AG08396 (cell line): ENCODE measurements around the gene ENAH.
A peak's percentile ranks its signal among the peaks of the same experiment; 100 is the strongest.
"Not testable (repeated sequence)": the region's sequence is repeated elsewhere in the genome, so short reads cannot be mapped to it uniquely, and the experiment has no call there.

ENCODE experiments used
- DNase-seq: peaks from one replicate; pipeline ENCODE4 v3.0.0; 2012; ENCODE audit warnings: low spot score, mixed read lengths

Gene ENAH

DNA sequence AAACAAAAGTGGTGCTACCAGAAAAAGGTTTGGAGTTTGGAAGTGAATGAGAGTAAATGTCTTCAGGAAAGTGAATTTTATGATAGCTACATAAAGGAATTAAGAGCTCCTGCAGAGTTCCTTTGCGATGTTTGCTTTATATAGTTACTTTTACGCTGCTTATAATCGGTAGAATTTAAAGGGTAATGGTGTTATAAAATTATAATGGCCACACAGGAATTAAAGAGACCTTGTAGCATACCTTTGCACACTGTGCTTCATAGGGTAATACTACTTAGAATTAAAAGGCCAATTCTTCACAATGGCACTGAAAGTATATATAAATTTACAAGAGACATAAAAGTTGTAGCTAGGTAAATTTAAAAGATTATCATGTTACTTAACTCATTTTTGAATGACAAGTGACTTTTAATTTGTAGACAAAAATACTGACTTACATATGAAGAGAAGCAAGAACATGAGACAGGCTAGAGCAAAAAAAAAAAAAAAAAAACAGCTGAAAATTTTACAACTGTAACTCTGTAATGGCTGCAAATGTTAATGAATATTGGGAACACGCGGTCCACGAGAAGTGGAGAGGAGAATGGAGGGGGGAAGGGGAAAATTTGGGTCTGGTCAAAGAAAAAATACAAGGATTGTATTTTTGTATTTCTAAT lies 159.2 kb downstream of the ENAH start:
- no peak for DNase-seq

DNA sequence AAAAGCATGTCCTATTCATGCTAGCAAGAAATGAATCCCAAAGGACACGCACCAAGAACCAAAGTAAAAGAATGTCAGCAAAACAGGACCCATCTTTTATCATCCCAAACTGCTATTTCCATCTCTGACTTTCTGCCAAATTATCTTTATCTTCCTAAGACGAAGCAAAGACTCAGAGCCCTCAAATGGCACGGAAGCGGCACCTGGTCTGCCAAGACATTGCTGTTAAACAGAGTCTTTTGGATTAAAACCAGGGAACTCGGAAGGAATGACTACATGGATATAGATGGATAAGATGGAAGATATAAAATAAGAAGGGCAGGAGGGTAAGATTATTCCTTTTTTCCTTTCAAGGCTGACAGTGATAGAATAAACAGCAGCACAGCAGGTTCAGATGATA lies 164.2 kb downstream of the ENAH start:
- DNase-seq, result no peak

DNA sequence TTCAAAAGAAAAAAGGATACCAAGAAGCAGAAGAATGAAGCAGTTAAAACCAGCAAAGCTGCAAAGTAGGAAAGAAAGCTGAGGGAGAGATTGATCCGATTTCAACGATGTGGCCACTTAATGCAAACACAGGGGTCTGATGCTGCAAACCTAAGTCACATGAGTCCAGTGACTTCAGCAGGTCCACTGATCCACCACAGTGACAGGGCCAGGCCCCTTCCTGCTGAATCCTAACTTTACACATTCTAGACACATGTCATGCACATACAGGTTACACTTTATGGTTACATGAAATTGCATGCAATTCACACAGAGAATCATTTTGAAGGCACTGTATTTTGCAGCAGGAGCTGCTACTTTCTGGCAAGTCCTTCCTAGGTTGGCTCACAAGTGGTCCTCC lies 166.1 kb downstream of the ENAH start:
- no peak for DNase-seq

DNA sequence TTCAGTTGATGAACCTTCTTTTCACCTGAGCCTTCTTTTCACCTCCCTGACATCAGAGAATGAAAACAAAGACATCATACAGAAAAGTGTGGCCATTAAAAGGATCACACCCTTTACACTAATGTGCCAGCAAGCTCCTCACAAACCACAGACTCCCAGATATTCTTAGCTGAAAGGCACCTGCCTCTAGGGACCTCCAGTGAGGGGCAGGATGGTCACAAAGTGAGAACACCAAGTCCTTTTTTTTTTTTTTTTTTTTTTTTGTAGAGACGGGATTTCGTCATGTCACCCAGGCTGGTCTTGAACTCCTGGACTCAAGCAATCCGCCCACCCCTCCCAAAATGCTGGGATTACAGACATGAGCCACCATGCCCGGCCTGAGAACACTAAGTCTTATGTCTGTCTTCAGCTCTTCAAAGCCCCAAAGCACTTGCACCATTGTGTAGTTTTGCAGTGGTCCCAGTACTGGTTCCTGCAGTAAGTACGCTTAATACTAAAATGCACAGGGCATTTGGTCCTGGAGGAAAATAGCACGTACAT lies 166.9 kb downstream of the ENAH start:
- no peak for DNase-seq

DNA sequence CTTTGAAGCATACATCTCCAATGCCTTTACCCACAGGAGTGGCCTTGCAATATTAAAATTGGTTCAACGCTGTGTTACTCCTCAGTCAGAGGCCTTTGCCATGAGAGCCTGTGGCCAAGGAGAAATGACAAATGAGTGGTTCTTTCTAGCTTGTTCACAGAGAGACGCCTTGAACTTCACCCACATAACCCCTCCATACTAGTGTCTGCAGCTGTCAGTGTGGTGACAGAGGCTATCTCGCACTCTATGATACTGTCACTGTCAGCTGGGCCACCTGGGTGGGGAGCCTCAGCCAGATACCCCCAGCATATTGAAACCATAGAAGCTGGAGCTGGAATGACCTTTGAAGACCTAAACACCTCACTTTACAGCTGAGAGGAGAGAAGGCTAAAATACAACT lies 167.7 kb downstream of the ENAH start:
- no peak for DNase-seq

DNA sequence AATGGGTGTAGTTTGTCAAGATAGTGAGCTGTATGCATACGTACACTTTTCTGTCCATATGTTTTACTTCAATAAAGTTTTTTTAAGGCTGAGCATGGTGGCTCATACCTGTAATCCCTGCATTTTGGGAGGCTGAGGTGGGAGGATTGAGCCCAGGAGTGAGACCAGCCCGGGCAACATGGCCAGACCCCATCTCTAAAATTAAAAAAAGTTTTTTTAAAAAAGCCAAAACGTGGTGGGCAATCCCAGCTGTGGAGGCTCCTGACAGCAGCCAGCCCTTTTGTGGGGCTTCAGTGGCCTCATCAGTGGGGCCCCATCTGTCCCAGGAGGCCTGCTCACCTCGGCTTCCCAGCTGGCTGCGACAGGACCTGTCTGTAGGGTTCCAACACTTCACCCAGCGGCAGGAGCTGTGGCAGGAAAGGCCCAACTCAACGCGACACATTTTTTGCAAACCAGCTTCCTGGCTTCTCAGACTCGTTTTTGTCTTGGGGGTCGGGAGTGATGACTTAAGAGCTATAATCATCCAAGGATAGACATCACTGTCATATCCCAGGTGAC lies 168.2 kb downstream of the ENAH start:
- no peak for DNase-seq

DNA sequence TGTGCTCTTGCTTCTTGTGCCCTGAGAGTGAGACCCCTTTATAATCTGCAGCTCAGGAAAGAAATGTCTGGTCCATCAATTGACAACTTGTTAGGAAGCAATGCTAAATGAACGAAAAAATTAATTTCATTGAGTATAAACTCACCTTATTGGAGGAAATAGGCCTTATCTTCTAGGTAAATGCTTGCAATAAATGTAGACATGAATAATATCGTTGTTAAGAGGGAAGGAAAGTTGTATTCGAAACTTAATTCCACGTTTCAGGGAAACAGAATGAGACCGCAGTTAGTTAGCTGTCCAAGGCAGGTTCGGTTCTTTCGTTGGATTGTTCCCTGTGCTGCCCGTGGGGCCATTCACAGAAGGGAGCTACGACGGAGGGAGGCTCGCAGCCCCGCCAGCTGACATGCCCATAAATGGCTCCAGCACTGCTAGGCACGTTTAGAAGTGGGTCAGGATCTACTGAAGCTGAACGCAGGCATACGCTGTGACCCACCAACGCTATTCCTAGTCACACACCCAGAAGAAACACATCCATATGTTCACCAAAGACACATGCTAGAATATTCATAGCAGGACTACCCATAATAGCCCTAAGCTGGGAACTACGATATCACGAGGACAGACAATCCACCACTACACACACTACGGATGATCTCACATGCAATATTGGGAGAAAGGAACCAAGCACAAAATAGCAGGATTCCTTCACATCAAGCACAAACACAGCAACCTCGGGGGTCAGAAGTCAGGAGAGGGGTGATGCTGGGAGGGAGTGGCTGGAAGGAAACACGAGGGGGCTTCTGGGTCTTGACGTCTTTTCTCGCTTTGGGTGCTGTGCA lies 168.9 kb downstream of the ENAH start:
- DNase-seq, result no peak

DNA sequence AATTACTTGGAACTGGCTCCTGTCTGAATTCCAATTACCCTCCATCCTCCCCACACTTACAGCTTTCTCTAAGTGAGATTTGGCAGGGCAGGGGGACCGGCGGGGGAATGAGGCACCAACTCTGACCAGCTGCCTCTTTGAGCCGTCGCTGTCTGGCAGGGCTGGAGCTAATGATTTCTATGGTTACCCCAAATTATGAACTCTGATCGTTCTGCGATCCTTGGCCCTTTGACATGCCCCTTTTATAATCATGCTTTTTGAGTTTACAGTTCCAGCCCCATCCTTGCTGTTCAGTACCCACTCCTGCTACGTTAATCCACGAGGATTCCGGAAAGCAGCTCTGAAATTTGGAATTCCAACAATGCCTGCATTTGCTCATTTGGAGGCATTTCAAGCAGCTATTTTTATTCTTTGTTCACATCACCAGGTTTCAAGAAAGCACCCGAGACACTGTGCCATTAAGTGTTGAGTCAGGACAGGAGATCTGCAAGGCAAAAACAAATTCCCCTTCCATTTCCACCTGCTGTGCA lies 170.4 kb downstream of the ENAH start:
- DNase-seq, result no peak

DNA sequence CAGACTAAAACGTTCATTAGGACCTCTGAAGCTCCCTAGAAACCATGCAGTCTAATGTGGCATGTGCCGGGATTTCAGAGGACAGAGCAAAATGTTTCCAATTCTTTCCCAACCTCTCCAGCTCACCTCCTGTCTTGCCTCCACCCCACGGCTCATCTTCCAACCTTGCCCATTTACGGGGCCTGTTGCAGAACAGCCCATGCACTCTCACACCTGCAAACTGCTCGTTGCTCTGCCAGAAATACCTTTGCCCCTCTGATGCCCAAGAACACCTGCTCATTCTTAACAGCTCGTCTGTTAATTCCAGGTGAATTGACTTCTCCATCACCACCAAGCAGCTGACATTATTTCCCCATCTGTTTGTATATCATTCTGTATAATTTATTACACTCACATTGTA lies 171.2 kb downstream of the ENAH start:
- no peak for DNase-seq

DNA sequence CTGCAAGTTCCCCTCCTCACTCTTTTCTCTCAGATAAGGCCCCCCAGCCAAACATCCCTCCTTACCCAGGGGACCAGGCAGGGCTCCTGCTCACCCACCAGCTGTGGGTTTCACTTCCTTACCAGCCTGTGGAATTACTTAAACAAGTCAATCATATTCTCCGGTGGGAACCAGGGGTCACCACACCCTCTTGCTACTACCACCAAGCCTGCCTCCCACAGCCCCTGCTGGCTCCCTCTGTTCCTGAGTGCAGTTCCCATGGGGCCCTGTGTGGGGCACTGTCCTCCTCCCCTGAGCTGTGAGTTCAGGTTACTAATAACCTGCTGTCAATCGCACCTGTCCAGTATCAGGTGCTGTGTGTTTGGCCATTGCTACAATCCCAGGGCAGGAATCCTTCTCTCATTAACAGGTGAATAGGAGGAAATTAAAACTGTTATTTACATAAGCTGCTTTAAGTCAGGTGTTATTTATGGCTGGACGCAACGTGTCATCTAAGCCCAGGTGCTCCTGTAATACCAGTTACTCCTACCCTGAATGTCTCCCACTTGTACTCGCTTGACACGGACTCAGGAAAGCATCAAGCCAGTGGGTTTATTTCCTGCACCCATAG lies 172.0 kb downstream of the ENAH start:
- DNase-seq, result no peak

DNA sequence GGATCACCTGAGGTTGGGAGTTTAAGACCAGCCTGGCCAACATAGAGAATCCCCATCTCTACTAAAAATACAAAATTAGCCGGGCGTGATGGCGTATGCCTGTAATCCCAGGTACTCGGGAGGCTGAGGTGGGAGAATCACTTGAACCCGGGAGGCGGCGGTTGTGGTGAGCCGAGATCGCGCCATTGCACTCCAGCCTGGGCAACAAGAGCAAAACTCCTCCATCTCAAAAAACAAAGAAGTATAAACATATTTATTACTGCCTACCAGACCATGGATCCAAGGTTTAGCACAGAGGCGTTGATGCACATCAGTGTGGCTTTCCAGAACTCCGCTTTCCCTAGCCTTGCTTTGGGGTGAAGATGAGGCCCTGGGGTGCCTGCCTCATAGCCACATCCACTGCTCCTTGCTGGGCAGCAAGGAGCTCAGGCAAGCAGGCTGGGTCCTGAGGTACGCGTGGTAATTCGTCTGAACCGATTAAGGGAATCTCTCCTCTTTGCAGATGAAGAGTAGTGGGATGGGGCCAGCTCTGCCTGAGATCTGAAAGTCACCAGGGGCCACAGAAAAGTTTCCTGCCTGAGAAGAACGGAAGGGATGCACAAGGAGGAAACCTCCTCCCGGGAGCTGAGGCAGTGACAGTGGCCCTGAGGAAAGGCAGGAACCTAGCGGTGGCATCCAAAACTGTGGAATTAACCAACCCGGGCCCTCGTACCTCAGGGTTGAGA lies 172.8 kb downstream of the ENAH start:
- no peak for DNase-seq

DNA sequence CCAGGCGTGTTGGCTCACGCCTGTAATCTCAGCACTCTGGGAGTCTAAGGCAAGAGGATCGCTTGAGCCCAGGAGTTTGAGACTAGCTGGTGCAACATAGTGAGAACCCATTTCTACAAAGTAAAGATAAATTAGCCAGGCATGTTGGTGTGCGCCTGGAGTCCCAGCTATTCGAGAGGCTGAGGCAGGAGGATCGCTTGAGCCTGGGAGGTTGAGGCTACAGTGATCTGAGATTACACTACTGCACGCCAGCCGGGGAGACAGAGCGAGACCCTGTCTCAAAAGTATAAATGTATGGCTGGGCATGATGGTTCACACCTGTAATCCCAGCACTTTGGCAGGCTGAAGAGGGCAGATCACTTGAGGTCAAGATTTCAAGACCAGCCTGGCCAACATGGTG lies 173.6 kb downstream of the ENAH start:
- no peak for DNase-seq

DNA sequence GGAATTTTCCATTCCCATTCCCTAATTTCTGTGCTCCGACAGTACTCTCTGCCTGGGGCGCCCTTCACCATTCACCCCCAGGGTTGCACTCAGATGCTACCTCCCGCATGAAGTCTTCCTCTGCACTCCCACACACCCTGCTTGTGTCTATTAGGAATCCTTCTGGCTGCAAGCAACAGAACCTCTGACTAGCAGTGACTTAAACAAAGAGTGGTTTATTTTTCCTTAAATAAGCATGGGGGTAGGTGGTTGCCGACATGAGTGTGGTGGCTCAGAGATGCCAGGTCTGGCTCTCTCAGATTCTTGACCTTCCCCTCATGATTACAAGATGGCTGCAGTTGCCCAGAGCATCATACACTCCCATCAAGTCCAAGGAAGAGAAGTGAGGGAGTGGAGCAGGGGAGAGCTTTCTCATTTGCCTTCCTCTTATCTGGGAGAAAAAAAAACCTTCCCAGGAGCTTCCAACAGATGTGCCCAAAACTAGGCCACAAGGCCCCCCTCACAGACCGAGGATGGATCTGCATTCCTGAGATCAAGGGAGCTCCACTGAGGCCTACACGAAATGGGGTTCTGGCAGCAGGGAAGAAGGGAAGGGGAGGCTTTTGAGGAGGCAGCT lies 175.5 kb downstream of the ENAH start:
- DNase-seq, result no peak

DNA sequence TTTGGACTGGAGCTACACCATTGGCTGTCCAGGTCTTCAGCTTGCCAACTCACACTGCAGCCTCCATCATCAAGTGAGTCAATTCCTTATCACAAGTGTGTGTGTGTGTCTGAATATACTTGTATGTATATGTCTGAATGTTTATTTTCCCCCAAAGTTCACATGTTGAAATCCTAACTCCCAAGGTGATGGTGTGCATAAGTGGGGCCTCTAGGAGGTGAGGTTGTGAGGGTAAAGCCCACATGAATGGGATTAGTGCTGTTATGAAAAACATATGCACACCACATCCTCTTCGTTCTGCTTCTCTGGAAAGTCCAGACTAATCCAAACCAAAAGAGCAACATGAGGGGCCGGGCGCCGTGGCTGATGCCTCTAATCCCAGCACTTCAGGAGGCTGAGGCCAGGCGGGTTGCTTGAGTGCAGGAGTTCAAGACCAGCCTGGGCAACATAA lies 176.4 kb downstream of the ENAH start:
- no peak for DNase-seq

DNA sequence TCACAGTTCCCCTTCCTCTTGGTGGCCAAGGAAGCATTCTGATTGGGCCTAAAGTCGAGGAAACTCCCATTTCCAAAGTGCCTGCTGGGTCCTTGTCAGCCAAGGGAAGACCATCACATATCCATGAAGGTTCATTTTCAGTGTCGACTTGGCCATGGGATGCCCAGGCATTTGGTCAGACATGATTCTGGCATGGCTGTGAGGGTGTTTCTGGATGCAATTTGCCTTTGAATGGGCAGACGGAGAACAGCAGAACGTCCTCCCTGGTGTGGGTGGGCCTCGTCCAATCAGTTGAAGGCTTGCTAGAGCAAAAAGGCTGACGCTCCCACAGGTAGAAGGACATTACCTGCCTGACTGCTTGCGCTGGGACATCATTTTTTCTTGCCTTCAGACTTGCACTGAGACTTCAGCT lies 176.8 kb downstream of the ENAH start:
- no peak for DNase-seq

DNA sequence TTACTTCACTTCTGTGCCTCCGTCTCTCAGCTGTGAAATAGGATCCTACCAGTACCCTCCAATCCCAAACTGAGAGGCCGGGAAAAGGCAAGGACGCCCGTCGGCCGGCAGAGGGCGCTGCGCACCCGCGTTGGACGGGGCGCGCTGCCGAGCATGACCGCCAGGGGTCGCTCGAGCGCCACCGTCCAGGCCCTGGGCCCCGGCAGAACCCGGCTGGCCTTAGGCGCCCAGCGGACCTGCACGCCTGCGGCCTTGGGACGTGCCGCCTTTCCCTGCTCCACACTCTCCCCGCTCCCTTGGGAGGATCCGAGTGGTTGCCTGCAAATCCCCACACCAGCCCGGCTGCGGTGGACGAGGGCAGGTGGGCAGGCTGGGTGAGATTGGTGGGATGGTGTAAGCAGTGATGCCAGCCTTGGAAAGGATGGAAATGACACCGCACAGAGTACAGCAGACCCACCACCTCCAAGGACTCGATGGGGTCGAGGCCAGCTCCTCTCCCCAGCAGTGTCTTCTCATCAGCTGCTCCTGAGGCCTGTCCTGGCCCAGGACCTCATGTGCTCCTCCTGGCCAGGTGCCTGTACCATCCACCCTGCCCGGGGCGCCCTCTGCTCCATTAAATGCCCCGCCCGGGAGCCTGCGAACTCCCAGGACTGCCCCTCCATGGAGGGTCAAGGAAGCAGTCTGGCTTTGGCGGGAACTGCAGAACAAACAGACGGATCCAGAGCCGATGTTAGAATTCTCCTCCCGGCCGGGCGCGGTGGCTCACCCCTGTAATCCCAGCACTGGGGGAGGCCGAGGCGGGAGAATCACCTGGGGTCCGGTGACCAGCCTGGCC lies 177.7 kb downstream of the ENAH start:
- DNase-seq, result peak; percentile 90

DNA sequence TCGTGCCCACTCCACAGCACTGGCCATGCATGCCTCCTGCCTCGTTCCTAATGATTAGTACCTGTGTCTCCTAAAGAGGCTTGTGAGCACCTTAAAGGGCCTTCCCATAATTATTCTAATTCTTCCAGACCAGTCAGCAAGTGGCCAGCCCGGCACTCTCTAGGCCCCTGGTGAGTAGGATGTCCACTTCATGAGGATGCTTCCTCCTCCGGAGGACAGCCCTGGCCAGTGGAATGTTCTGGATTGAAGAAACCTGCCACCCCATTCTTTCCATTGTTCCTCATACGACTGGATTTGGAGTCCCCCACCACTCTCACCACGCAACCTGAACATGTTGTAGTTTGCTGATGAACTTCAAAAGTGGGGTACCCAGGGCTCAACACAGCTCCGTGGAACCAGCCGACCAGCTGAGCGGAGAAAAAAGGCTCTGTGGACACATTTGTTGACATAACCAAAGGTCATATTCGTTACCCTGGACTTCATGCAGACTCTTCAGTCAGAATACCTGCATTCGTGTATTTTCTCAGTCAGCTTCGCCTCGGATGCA lies 178.4 kb downstream of the ENAH start:
- DNase-seq, result no peak

DNA sequence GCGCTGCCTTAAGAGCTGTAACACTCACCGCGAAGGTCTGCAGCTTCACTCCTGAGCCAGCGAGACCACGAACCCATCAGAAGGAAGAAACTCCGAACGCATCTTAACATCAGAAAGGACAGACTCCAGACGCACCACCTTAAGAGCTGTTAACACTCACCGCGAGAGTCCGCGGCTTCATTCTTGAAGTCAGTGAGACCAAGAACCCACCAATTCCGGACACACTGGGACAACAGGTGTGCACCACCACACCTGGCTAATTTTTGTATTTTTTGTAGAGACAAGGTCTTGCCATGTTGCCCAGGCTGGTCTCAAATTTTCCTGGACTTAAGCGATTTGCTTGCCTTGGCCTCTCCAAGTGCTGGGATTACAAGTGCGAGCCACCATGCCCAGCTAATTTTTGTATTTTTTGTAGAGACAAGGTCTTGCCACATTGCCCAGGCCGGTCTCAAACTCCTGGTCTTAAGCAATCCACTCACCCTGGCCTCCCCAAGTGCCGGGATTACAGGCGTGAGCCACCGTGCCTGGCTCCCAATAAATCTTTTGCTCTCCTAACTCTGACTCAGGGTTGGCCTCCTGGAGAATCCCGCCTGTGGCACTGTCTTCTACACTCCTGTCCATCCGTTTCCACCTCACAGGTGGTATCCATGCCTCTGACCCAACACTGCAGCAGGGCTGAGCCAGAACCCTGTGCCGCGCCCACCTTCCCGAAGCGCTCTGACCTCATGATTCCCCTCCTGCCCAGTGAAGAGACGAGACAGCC lies 179.1 kb downstream of the ENAH start:
- DNase-seq, result peak; percentile 1

DNA sequence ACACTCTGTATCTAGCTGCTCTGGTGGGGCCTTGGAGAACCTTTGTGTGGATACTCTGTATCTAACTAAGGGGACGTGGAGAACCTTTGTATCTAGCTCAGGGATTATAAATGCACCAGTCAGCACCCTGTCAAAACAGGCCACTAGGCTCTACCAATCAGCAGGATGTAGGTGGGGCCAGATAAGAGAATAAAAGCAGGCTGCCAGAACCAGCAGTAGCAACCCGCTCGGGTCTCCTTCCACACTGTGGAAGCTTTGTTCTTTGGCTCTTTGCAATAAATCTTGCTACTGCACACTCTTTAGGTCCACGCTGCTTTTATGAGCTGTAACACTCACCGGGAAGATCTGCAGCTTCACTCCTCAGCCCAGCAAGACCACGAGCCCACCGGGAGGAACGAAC lies 179.7 kb downstream of the ENAH start:
- DNase-seq, result not testable (repeated sequence)
